Lung (tissue), 12 donors: ENCODE results near the gene SPACA4. TPM values are rescaled to one million over a fixed set of nuclear protein-coding genes. Genes with fewer than 3 reads are reported as not detected.

Experiments
- ATAC-seq: fragments of 200-7000 bp; cut with Tn5 transposase; one replicate; pipeline ENCODE4 v1.9.1; 2020; ENCODE audit warnings: moderate number of reproducible peaks; ENCODE audit not compliant: insufficient read depth, low FRiP score
- DNase-seq, 3 donors: peaks; one replicate each; pipeline ENCODE4 v3.0.0-alpha.2; 2013 to 2017
- H3K27ac ChIP-seq, 2 donors: one replicate each; pipeline ENCODE4 v1.5.1; 2013; ENCODE audit warnings: mild to moderate bottlenecking in 2 of 2, moderate library complexity in 2 of 2, control low read depth in 1 of 2, inconsistent platforms in 1 of 2, low read depth in 1 of 2, low read length in 1 of 2
- H3K27me3 ChIP-seq, 3 donors: one replicate each; pipeline ENCODE4 v1.5.1; 2013; ENCODE audit warnings: low read length in 2 of 3; ENCODE audit not compliant: control insufficient read depth in 3 of 3, insufficient read depth in 3 of 3
- H3K36me3 ChIP-seq, 4 donors: one replicate each; pipeline ENCODE4 v1.5.1; 2013; ENCODE audit warnings: low read length in 4 of 4, mild to moderate bottlenecking in 1 of 4, moderate library complexity in 1 of 4; ENCODE audit not compliant: control insufficient read depth in 4 of 4, insufficient read depth in 4 of 4
- H3K4me1 ChIP-seq, 5 donors: one replicate each; pipeline ENCODE4 v1.5.1; 2013; ENCODE audit warnings: low read length in 5 of 5, mild to moderate bottlenecking in 2 of 5, moderate library complexity in 1 of 5; ENCODE audit not compliant: control insufficient read depth in 5 of 5, insufficient read depth in 5 of 5
- H3K4me3 ChIP-seq: one replicate; pipeline ENCODE4 v1.5.1; 2013; ENCODE audit warnings: mild to moderate bottlenecking, control low read depth, moderate library complexity
- H3K9ac ChIP-seq, 2 donors: one replicate each; pipeline ENCODE4 v1.5.1; 2013; ENCODE audit warnings: low read length in 2 of 2, control low read depth in 1 of 2; ENCODE audit not compliant: insufficient read depth in 1 of 2
- H3K9me3 ChIP-seq, 4 donors: one replicate each; pipeline ENCODE4 v1.5.1; 2013; ENCODE audit warnings: low read length in 3 of 4, mild to moderate bottlenecking in 1 of 4, moderate library complexity in 1 of 4; ENCODE audit not compliant: control insufficient read depth in 4 of 4, insufficient read depth in 3 of 4
- WGBS, 2 donors: extraction: QIAGEN DNeasy Blood & Tissue Kit; methylation state at CpG; one replicate each; pipeline ENCODE4 v1.1.7; 2013; 5-methylcytosine and 5-hydroxymethylcytosine counted together
- polyA plus RNA-seq, 2 donors: library from polyadenylated mRNA; stranded (reverse); fragments of 200-250 nt; gene quantifications; one replicate each; pipeline ENCODE4 v1.2.1, GENCODE V29; 2013
- total RNA-seq, 2 donors: library from RNA; depleted of rRNA in 1 of 2; stranded (reverse); fragments of >200 nt in 1 of 2; gene quantifications; one replicate each; pipeline ENCODE4 v1.2.1, GENCODE V29; 2014 to 2021
- TF ChIP-seq, protein P1 (sequence below): IDR thresholded peaks from 2 replicates; pipeline ENCODE4 v1.5.1; 2012; ENCODE audit warnings: mild to moderate bottlenecking; ENCODE audit errors: control extremely low read depth, extremely low read depth
- donor health status: control.
- donor health status: control.
- donor health status: Bipolar disorder and iron deficiency.
- donor health status: healthy.
- donor health status: DM: yes; HTN: yes; CAD: no.

The SPACA4 gene
- total and polyA plus RNA-seq, 4 donors: 0.03 to 0.16 TPM; not detected in 2

DNA sequence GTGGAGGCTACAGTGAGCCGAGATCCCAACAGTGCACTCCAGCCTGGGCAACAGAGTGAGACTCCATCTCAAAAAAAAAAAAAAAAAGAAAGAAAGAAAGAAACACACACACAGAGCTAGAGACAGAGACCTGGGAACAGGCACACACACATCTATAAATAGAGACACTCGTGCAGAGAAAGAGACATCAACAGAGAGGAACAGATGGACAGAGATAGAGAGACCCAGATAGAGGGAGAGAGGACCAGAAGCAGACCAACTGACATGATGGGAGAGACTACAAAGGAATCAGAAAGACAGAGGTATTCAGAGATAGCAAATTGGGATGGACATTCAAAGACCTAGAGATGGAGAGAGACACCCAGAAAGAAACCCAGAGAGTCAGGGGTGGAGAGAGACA, 41.6 kb downstream of the SPACA4 start:
- Histone ChIP-seq H3K27me3 (no peaks in the 10 kb centered on the region), H3K4me1 (peaks cover 0 to 20% (median 0%) of the 10 kb centered on the region in 5 donors), H3K4me3 (no peak overlapping the region), H3K9ac (no peak overlapping the region), H3K36me3 (no peaks in the 10 kb centered on the region), H3K9me3 (no peaks in the 10 kb centered on the region), H3K27ac (no peak overlapping the region)
- TF ChIP-seq, protein P1, sequence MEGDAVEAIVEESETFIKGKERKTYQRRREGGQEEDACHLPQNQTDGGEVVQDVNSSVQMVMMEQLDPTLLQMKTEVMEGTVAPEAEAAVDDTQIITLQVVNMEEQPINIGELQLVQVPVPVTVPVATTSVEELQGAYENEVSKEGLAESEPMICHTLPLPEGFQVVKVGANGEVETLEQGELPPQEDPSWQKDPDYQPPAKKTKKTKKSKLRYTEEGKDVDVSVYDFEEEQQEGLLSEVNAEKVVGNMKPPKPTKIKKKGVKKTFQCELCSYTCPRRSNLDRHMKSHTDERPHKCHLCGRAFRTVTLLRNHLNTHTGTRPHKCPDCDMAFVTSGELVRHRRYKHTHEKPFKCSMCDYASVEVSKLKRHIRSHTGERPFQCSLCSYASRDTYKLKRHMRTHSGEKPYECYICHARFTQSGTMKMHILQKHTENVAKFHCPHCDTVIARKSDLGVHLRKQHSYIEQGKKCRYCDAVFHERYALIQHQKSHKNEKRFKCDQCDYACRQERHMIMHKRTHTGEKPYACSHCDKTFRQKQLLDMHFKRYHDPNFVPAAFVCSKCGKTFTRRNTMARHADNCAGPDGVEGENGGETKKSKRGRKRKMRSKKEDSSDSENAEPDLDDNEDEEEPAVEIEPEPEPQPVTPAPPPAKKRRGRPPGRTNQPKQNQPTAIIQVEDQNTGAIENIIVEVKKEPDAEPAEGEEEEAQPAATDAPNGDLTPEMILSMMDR: no peak
- DNase-seq (no peak), ATAC-seq (no peak)
- 84% methylated on average over 2 of the region's 2 CpGs for WGBS, 2 donors

DNA sequence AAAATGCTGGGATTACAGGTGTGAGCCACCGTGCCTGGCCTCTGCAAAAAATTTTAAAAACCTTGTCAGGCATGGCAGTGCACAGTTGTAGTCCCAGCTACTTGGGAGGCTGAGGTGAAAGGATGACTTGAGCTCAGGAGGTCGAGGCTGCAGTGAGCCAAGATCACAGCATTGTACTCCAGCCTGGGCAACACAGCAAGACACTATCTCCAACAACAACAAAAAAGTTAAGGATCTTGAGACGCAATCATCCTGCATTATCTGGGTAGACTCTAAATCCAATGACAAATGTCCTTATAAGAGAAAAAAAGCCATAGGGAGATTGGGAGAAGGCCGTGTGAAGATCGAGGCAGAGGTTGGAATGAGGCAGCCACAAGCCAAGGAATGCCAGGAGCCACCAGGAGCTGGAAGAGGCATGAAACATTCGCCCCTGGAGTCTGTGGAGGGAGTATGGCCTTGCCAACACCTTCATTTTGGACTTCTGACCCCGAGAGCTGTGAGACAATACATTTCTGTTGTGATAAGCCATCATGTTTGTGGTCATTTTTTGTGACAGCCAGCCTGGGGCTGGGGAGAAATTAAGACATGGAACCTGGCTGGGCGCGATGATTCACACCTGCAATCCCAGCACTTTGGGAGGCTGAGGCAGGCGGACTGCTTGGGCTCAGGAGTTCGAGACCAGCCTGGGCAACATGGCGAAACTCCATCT, 44.6 kb downstream of the SPACA4 start:
- no peak overlapping the region for H3K9ac ChIP-seq
- H3K36me3 ChIP-seq: no peaks in the 10 kb centered on the region
- no peaks in the 10 kb centered on the region for H3K9me3 ChIP-seq
- H3K27me3 ChIP-seq: no peaks in the 10 kb centered on the region
- WGBS, 2 donors: 92 to 96% methylated on average over 12 of the region's 12 CpGs
- DNase-seq (no peak), ATAC-seq (no peak)
- no peak overlapping the region for H3K27ac ChIP-seq
- H3K4me3 ChIP-seq: no peak overlapping the region
- peaks cover 0 to 9% (median 0%) of the 10 kb centered on the region in 5 donors for H3K4me1 ChIP-seq
- TF ChIP-seq, protein P1: no peak

DNA sequence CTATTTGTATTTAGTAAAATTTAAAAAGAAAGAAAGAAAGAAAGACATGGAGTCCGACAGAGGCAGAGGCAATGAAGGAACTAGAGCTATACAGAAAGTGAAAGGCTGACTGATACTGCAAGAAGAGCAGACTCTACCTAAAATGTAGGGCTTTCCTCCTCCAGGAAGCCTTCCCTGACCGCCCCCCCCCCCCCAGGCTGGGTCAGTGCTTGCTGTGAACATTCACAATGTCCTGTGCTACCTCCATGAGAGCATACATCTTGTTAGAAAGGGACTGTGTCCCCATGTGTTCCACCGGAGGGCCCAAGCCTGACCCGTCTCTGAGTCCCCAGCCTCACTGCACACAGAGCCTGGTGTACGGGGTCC, 45.1 kb downstream of the SPACA4 start:
- WGBS, 2 donors: 67 to 82% methylated on average over 5 of the region's 5 CpGs

More for the DNA sequence above, 45.1 kb downstream of the SPACA4 start:
- Histone ChIP-seq H3K36me3 (no peaks in the 10 kb centered on the region), H3K9me3 (no peaks in the 10 kb centered on the region), H3K9ac (no peak overlapping the region), H3K4me1 (peaks cover 0 to 6% (median 0%) of the 10 kb centered on the region in 5 donors), H3K27ac (no peak overlapping the region), H3K27me3 (no peaks in the 10 kb centered on the region), H3K4me3 (no peak overlapping the region)
- ATAC-seq: no peak
- no peak for DNase-seq
- TF ChIP-seq, protein P1: no peak
